ENCODE measurements around the gene HAUS1.
A peak's percentile ranks its signal among the peaks of the same experiment; 100 is the strongest.
"Not testable (repeated sequence)": the region's sequence is repeated elsewhere in the genome, so short reads cannot be mapped to it uniquely, and the experiment has no call there.

Gene HAUS1

GRCh38 chr18:46156843-46157242 is 52.7 kb downstream of the HAUS1 start:
- no peak for DNase-seq (ENCODE audit: low read depth in 2 of 2)

GRCh38 chr18:46158499-46158898 is 54.3 kb downstream of the HAUS1 start:
- DNase-seq (ENCODE audit: low read depth in 2 of 2) = no peak

- no peak for DNase-seq (ENCODE audit: low read depth in 2 of 2)
Observed at GRCh38 chr18:46160050-46160798, 56.0 kb downstream of the HAUS1 start.

GRCh38 chr18:46160840-46161239 is 56.7 kb downstream of the HAUS1 start:
- not testable (repeated sequence) for DNase-seq (ENCODE audit: low read depth in 2 of 2)

- no peak for DNase-seq (ENCODE audit: low read depth in 2 of 2)
Observed at GRCh38 chr18:46161703-46162396, 57.7 kb downstream of the HAUS1 start.

GRCh38 chr18:46163091-46163490 is 58.9 kb downstream of the HAUS1 start:
- no peak for DNase-seq (ENCODE audit: low read depth in 2 of 2)

- no peak for DNase-seq (ENCODE audit: low read depth in 2 of 2)
Observed at GRCh38 chr18:46163941-46164499, 59.8 kb downstream of the HAUS1 start.

GRCh38 chr18:46164502-46164901 is 60.3 kb downstream of the HAUS1 start:
- not testable (repeated sequence) for DNase-seq (ENCODE audit: low read depth in 2 of 2)

GRCh38 chr18:46164920-46165319 is 60.7 kb downstream of the HAUS1 start:
- DNase-seq (ENCODE audit: low read depth in 2 of 2) = no peak

- no peak for DNase-seq (ENCODE audit: low read depth in 2 of 2)
Observed at GRCh38 chr18:46166261-46166970, 62.2 kb downstream of the HAUS1 start.

- no peak for DNase-seq (ENCODE audit: low read depth in 2 of 2)
Observed at GRCh38 chr18:46167971-46168370, 63.8 kb downstream of the HAUS1 start.

GRCh38 chr18:46169464-46169941 is 65.3 kb downstream of the HAUS1 start:
- DNase-seq (ENCODE audit: low read depth in 2 of 2) = no peak

- no peak for DNase-seq (ENCODE audit: low read depth in 2 of 2)
Observed at GRCh38 chr18:46171331-46171730, 67.1 kb downstream of the HAUS1 start.

- peak; percentile 79 to 81 for DNase-seq (ENCODE audit: low read depth in 2 of 2)
Observed at GRCh38 chr18:46173393-46174341, 69.5 kb downstream of the HAUS1 start.

- DNase-seq (ENCODE audit: low read depth in 2 of 2) = no peak
Observed at GRCh38 chr18:46174342-46175041, 70.3 kb downstream of the HAUS1 start.

GRCh38 chr18:46176001-46176400 is 71.8 kb downstream of the HAUS1 start:
- DNase-seq (ENCODE audit: low read depth in 2 of 2) = no peak

All from fibroblast of skin of left quadriceps (primary cell).